ENCODE results near the gene ARL8B. TPM values are rescaled to one million over a fixed set of nuclear protein-coding genes. Genes with fewer than 3 reads are reported as not detected.

Gene ARL8B
- total RNA-seq, 1 experiment from 2014 or later: 29.0 TPM

GRCh38 chr3:5086708-5087107 is 35.4 kb upstream of the ARL8B start:
- H3K27ac Mint-ChIP-seq: no peak overlapping the region
- H3K18ac ChIP-seq (ENCODE audit: insufficient read length, low read depth, low read length): no peak overlapping the region

More at GRCh38 chr3:5086708-5087107, 35.4 kb upstream of the ARL8B start:
- H3K23ac ChIP-seq (ENCODE audit: insufficient read length, low read depth, low read length): no peak overlapping the region
- no peak overlapping the region for H3K4ac ChIP-seq (ENCODE audit: low read depth, low read length)
- H3K4me3 Mint-ChIP-seq: no peak overlapping the region
- no peaks in the 10 kb centered on the region for H3K9me3 ChIP-seq (ENCODE audit: control insufficient read depth, low read depth, low read length)
- no peak overlapping the region for H2BK5ac ChIP-seq (ENCODE audit: insufficient read length, low read length)
- no peak for TF ChIP-seq CTCF (conservative IDR thresholded peaks at IDR 0.05)
- H4K20me1 ChIP-seq (ENCODE audit: control insufficient read depth, insufficient read depth, insufficient read length): no peaks in the 10 kb centered on the region
- no peak overlapping the region for H2AK5ac ChIP-seq (ENCODE audit: insufficient read length, low read length)
- H3T11ph ChIP-seq (ENCODE audit: low read length): no peak overlapping the region
- no peaks in the 10 kb centered on the region for H3K36me3 Mint-ChIP-seq (ENCODE audit: insufficient read depth in 1 of 3, low read depth in 3 of 3)
- no peaks in the 10 kb centered on the region for H3K9me3 Mint-ChIP-seq
- no peak overlapping the region for H4K91ac ChIP-seq (ENCODE audit: insufficient read length, low read depth, low read length)
- no peak overlapping the region for H2AFZ ChIP-seq (ENCODE audit: low read length)
- H3K56ac ChIP-seq (ENCODE audit: insufficient read length, low read depth, low read length): no peak overlapping the region
- no peaks in the 10 kb centered on the region for H3K79me2 ChIP-seq (ENCODE audit: insufficient read depth, low read length)
- H4K5ac ChIP-seq (ENCODE audit: insufficient read length, low read depth, low read length): no peak overlapping the region
- H3K27ac ChIP-seq (ENCODE audit: insufficient read length, low read depth, low read length): no peak overlapping the region
- no CpG with 5 or more reads among the region's 1 CpG for WGBS (ENCODE audit: extremely low coverage, insufficient read length, low lambda C conversion rate)
- H3K79me1 ChIP-seq (ENCODE audit: insufficient read depth, low read depth, low read length, poor library complexity, severe bottlenecking): no peaks in the 10 kb centered on the region
- no peaks in the 10 kb centered on the region; the same call in 1 of the 2 replicates for H3K27me3 ChIP-seq (ENCODE audit: insufficient read depth, low read length)
- H2BK15ac ChIP-seq (ENCODE audit: low read depth, low read length): no peak overlapping the region
- no peak overlapping the region for H2BK120ac ChIP-seq (ENCODE audit: low read depth, low read length, poor library complexity, severe bottlenecking)
- DNase-seq: no peak
- no peaks in the 10 kb centered on the region for H3K27me3 Mint-ChIP-seq (ENCODE audit: low read depth)
- H3K4me1 Mint-ChIP-seq: peaks cover 8 to 10% of the 10 kb centered on the region in 2 experiments
- H3K4me2 ChIP-seq (ENCODE audit: insufficient read depth, insufficient read length, low read length): no peak overlapping the region
- H4K8ac ChIP-seq (replicated peaks; ENCODE audit: insufficient read length, low read depth, low read length): no peak overlapping the region
- no peak overlapping the region for H3K14ac ChIP-seq (ENCODE audit: insufficient read depth, low read length)
- H2BK20ac ChIP-seq (ENCODE audit: low read depth, low read length, poor library complexity, severe bottlenecking): no peak overlapping the region
- no peak overlapping the region for H2BK12ac ChIP-seq (ENCODE audit: insufficient read length, low read depth, low read length)
- H3K9ac ChIP-seq (ENCODE audit: extremely low read depth, insufficient read length, low read length): no peak overlapping the region
- no peaks in the 10 kb centered on the region for H3K4me1 ChIP-seq (ENCODE audit: insufficient read depth, low read length)
- no peaks in the 10 kb centered on the region for H3K23me2 ChIP-seq (ENCODE audit: insufficient read length, low read depth, low read length, poor library complexity, severe bottlenecking)
